ENCODE measurements around the gene PRKAR2B. TPM values are rescaled to one million over a fixed set of nuclear protein-coding genes. Genes with fewer than 3 reads are reported as not detected.

The PRKAR2B gene
- total RNA-seq, 3 donors from 2014 or later, result 34.7 to 252 (median 64.1) TPM

GRCh38 chr7:107168233-107169119 is 124.0 kb downstream of the PRKAR2B start, which contains the start of gene HBP1:
Gene HBP1 (plus strand): TSS chr7:107169003. CDS start chr7:107179894, 10,891 bp downstream.
- intact Hi-C loops (cut with DNase I; ENCODE audit: low total_unique reads), result no loop called here
- Histone ChIP-seq H3K4me3 (peak within 1 kb of the TSS; percentile 85 to 93 (median 91)), H3K27me3 (no peaks in the 10 kb centered on the region), H3K36me3 (no peaks in the 10 kb centered on the region), H3K27ac (peak within 1 kb of the TSS; percentile 100), H3K4me1 (peaks cover 0 to 19% of the 10 kb centered on the region in 2 donors), H3K9me3 (no peaks in the 10 kb centered on the region)
- TF ChIP-seq CTCF (IDR thresholded peaks at IDR 0.05) (no peak), POLR2AphosphoS5 (IDR thresholded peaks at IDR 0.05) (peak; percentile 84 to 96 (median 93)), POLR2A (IDR thresholded peaks at IDR 0.05) (peak; percentile 85)
- peak; percentile 100 for DNase-seq (ENCODE audit: low spot score in 2 of 2)

- H3K9me3 ChIP-seq, result no peaks in the 10 kb centered on the region
- H3K4me3 ChIP-seq, result peak overlapping the region; percentile 85 to 93 (median 91)
- H3K27me3 ChIP-seq, result no peaks in the 10 kb centered on the region
- H3K36me3 ChIP-seq, result no peaks in the 10 kb centered on the region
- DNase-seq (ENCODE audit: low spot score in 2 of 2), result peak; percentile 97 to 98
- H3K4me1 ChIP-seq, result peaks cover 0 to 25% of the 10 kb centered on the region in 2 donors
- intact Hi-C loops (cut with DNase I; ENCODE audit: low total_unique reads), result no loop called here
- peak overlapping the region; percentile 100 for H3K27ac ChIP-seq
- TF ChIP-seq POLR2A (IDR thresholded peaks at IDR 0.05) (peak; percentile 13), CTCF (IDR thresholded peaks at IDR 0.05) (peak in 1 of 3 donors; percentile 15), POLR2AphosphoS5 (IDR thresholded peaks at IDR 0.05) (peak; percentile 85 to 90 (median 86))
Measured at GRCh38 chr7:107169120-107170050, 124.9 kb downstream of the PRKAR2B start.

GRCh38 chr7:107170051-107170915 is 125.8 kb downstream of the PRKAR2B start:
- H3K36me3 ChIP-seq, result no peaks in the 10 kb centered on the region
- TF ChIP-seq POLR2AphosphoS5 (IDR thresholded peaks at IDR 0.05), result no peak
- no peak for TF ChIP-seq POLR2A (IDR thresholded peaks at IDR 0.05)
- TF ChIP-seq CTCF (IDR thresholded peaks at IDR 0.05), result no peak
- H3K27me3 ChIP-seq, result no peaks in the 10 kb centered on the region
- H3K9me3 ChIP-seq, result no peaks in the 10 kb centered on the region
- intact Hi-C loops (cut with DNase I; ENCODE audit: low total_unique reads), result no loop called here
- peaks cover 0 to 34% of the 10 kb centered on the region in 2 donors for H3K4me1 ChIP-seq
- DNase-seq (ENCODE audit: low spot score in 2 of 2), result no peak
- H3K4me3 ChIP-seq, result peak overlapping the region; percentile 85 to 93 (median 91)
- peak overlapping the region; percentile 100 for H3K27ac ChIP-seq

- H3K27ac ChIP-seq, result peak overlapping the region; percentile 60 to 68
Measured at GRCh38 chr7:107171496-107171895, 127.0 kb downstream of the PRKAR2B start.

More at GRCh38 chr7:107171496-107171895, 127.0 kb downstream of the PRKAR2B start:
- intact Hi-C loops (cut with DNase I; ENCODE audit: low total_unique reads), result no loop called here
- no peaks in the 10 kb centered on the region for H3K36me3 ChIP-seq
- no peaks in the 10 kb centered on the region for H3K27me3 ChIP-seq
- H3K4me1 ChIP-seq, result peaks cover 0 to 35% of the 10 kb centered on the region in 2 donors
- TF ChIP-seq POLR2A (IDR thresholded peaks at IDR 0.05) (no peak), CTCF (IDR thresholded peaks at IDR 0.05) (no peak), POLR2AphosphoS5 (IDR thresholded peaks at IDR 0.05) (no peak)
- H3K4me3 ChIP-seq, result peak overlapping the region in 1 of 3 donors; percentile 23
- no peak for DNase-seq (ENCODE audit: low spot score in 2 of 2)
- no peaks in the 10 kb centered on the region for H3K9me3 ChIP-seq

All from breast epithelium (tissue), 4 donors.